NCI-H82 (cell line): ENCODE results near the gene ZNF248.
"Not testable (repeated sequence)": the region's sequence is repeated elsewhere in the genome, so short reads cannot be mapped to it uniquely, and the experiment has no call there.

Experiments used
- DNase-seq: peaks from one replicate; lab custom pipeline; 2025; lab: John Stamatoyannopoulos, UW

Gene ZNF248

DNA sequence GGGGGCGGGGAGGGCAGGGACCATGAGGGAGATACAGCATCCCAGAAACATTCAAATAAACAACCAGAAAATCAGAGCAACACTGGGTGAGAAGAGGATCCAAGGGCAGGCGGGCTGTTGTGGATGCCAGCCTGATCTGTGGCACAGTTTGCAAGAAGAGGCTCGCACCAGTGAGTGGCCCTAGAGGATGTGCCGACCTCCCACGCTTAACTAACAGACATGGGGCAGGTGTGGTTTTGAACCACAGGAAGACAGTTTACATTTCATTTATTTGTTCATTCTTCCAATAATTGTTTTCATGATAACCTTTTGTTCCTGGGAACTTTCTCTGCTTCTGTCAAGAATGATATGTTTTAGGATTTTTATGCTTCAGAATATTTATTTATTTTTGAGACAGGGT lies 115.6 kb downstream of the ZNF248 start:
- no peak for DNase-seq

DNA sequence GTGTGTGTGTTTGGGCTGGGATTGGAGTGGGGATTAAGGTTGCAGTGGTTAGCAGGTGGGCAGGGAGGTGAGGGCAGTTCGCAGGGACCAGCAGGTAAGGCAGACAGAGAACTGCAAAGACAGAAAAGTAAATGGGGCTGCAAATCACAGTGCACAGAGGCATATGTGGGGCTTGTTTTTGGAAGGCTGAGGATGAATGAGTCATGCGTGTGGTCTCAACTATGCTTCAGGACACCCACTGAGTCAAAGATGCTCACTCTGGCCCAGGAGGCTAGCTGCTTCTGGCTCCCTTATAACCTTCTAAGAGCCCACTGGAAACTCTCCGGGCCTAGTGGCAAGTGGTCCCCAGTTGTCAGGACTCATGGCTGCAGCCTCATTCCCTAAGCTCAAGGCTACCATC lies 118.2 kb downstream of the ZNF248 start:
- no peak for DNase-seq

DNA sequence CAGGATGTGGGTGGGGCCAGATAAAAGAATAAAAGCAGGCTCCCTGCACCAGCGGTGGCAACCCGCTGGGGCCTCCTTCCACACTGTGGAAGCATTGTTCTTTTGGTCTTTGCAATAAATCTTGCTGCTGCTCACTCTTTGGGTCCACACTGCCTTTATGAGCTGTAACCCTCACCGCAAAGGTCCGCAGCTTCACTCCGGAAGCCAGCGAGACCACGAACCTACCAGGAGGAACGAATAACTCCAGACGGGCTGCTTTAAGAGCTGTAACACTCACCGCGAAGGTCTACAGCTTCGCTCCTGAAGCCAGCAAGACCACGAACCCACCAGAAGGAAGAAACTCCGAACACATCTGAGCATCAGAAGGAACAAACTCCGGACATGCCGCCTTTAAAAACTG lies 119.2 kb downstream of the ZNF248 start:
- DNase-seq: not testable (repeated sequence)

DNA sequence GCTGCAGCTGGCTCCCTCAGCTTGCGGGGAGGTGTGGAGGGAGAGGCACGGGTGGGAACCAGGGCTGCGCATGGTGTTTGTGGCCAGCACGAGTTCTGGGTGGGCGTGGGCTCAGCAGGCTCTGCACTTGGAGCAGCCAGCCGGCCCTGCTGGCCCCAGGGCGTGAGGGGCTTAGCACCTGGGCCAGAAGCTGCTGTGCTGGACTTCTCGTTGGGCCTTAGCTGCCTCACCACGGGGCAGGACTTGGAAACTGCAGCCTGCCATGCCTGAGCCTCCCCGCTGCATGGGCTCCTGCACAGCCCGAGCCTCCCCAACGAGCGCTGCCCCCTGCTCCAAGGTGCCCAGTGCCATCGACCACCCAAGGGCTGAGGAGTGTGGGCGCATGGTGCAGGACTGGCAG lies 120.1 kb downstream of the ZNF248 start:
- no peak for DNase-seq

DNA sequence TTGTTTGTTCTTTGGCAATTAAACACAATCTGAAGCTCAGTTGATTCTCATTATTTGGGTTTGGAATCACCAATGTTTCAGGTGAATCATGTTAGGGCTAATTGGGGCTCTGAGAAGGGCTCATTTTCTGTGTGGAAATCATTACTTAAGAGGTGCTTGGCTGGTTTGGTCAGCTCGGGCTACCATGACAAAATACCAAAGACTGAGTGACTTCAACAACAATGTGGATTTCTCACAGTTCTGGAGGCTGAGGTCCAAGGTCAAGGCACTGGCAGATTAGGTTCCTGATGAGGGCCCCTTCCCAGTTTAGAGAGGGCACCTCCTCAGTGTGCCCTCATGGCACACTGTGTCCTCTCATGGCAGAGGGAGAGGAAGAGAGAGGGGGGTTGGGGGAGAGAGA lies 121.3 kb downstream of the ZNF248 start:
- DNase-seq: no peak

DNA sequence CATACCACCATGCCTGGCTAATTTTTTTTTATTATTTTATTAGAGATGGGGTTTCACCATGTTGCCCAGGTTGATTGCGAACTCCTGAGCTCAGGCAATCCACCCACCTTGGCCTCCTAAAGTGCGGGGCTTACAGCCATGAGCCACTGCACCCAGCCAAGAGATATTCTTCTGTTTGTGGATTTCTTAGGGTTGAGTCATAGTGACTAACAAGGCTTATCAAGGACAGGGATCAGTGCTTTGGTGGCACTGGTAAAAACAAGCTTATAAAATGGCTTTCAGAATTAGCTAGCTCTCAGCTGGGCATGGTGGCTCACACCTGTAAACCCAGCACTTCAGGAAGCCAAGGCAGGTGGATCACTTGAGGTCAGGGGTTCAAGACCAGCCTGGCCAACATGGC lies 122.4 kb downstream of the ZNF248 start:
- no peak for DNase-seq
